ENCODE data around the gene GALM.
"Not testable (repeated sequence)": the region's sequence is repeated elsewhere in the genome, so short reads cannot be mapped to it uniquely, and the experiment has no call there.

The GALM gene

GRCh38 chr2:38665854-38666555, at the start of gene GALM:
GALM (plus strand) TSS chr2:38666114; CDS start chr2:38666162, 48 bp downstream.
- peak; percentile 89 for DNase-seq (ENCODE audit: low spot score)

GRCh38 chr2:38617301-38617700, 48.6 kb upstream of the GALM start:
- no peak for DNase-seq (ENCODE audit: low spot score)

- no peak for DNase-seq (ENCODE audit: low spot score)
Measured at GRCh38 chr2:38619458-38620164, 46.3 kb upstream of the GALM start.

- DNase-seq (ENCODE audit: low spot score), result no peak
Measured at GRCh38 chr2:38620282-38620977, 45.5 kb upstream of the GALM start.

- DNase-seq (ENCODE audit: low spot score), result no peak
Measured at GRCh38 chr2:38621018-38621417, 44.9 kb upstream of the GALM start.

- no peak for DNase-seq (ENCODE audit: low spot score)
Measured at GRCh38 chr2:38622210-38622609, 43.7 kb upstream of the GALM start.

- DNase-seq (ENCODE audit: low spot score), result no peak
Measured at GRCh38 chr2:38626326-38627035, 39.4 kb upstream of the GALM start.

GRCh38 chr2:38627391-38627790, 38.5 kb upstream of the GALM start:
- DNase-seq (ENCODE audit: low spot score), result no peak

- no peak for DNase-seq (ENCODE audit: low spot score)
Measured at GRCh38 chr2:38629684-38630083, 36.2 kb upstream of the GALM start.

GRCh38 chr2:38631976-38632375, 33.9 kb upstream of the GALM start:
- DNase-seq (ENCODE audit: low spot score), result no peak

GRCh38 chr2:38632980-38633379, 32.9 kb upstream of the GALM start:
- DNase-seq (ENCODE audit: low spot score), result no peak

- no peak for DNase-seq (ENCODE audit: low spot score)
Measured at GRCh38 chr2:38633895-38634294, 32.0 kb upstream of the GALM start.

GRCh38 chr2:38634684-38635083, 31.2 kb upstream of the GALM start:
- no peak for DNase-seq (ENCODE audit: low spot score)

GRCh38 chr2:38635139-38635538, 30.8 kb upstream of the GALM start:
- no peak for DNase-seq (ENCODE audit: low spot score)

- DNase-seq (ENCODE audit: low spot score), result no peak
Measured at GRCh38 chr2:38636069-38636468, 29.8 kb upstream of the GALM start.

- DNase-seq (ENCODE audit: low spot score), result not testable (repeated sequence)
Measured at GRCh38 chr2:38642373-38643017, 23.4 kb upstream of the GALM start.

- no peak for DNase-seq (ENCODE audit: low spot score)
Measured at GRCh38 chr2:38643021-38643671, 22.8 kb upstream of the GALM start.

GRCh38 chr2:38643683-38644511, 22.0 kb upstream of the GALM start:
- not testable (repeated sequence) for DNase-seq (ENCODE audit: low spot score)

- no peak for DNase-seq (ENCODE audit: low spot score)
Measured at GRCh38 chr2:38648107-38648761, 17.7 kb upstream of the GALM start.

- no peak for DNase-seq (ENCODE audit: low spot score)
Measured at GRCh38 chr2:38649176-38649728, 16.7 kb upstream of the GALM start.

Data from AG08395 (cell line).